Trophoblast cell (in vitro differentiated cells and primary cell): Measurements from ENCODE around the gene LAMA2.

Experiments
- DNase-seq, 2 donors: peaks; one replicate each; pipeline ENCODE4 v3.0.0-alpha.2; 2016
- H2AFZ ChIP-seq: 2 replicates; pipeline ENCODE4 v1.6.1; 2013; ENCODE audit warnings: low read length, moderate library complexity, mild to moderate bottlenecking; ENCODE audit not compliant: insufficient read depth, poor library complexity
- H2AK5ac ChIP-seq: 2 replicates; pipeline ENCODE4 v1.6.1; 2013; ENCODE audit warnings: mild to moderate bottlenecking, low read length
- H2BK120ac ChIP-seq: 2 replicates; pipeline ENCODE4 v1.6.1; 2013; ENCODE audit warnings: low read length, mild to moderate bottlenecking, moderate library complexity; ENCODE audit not compliant: insufficient read depth, poor library complexity
- H2BK12ac ChIP-seq: 2 replicates; pipeline ENCODE4 v1.6.1; 2013; ENCODE audit warnings: mild to moderate bottlenecking, low read length, moderate library complexity
- H2BK5ac ChIP-seq: 2 replicates; pipeline ENCODE4 v1.6.1; 2013; ENCODE audit warnings: low read length, low read depth, moderate library complexity, mild to moderate bottlenecking; ENCODE audit not compliant: poor library complexity
- H3K14ac ChIP-seq: 2 replicates; pipeline ENCODE4 v1.6.1; 2013; ENCODE audit warnings: mild to moderate bottlenecking, low read length
- H3K18ac ChIP-seq: 2 replicates; pipeline ENCODE4 v1.6.1; 2013; ENCODE audit warnings: mild to moderate bottlenecking, low read length
- H3K23ac ChIP-seq: 2 replicates; pipeline ENCODE4 v1.6.1; 2013; ENCODE audit warnings: low read length
- H3K27ac ChIP-seq: 2 replicates; pipeline ENCODE4 v1.5.1; 2013; ENCODE audit warnings: low read depth, mild to moderate bottlenecking, inconsistent platforms, low read length, moderate library complexity
- H3K27me3 ChIP-seq: 2 replicates; pipeline ENCODE4 v1.6.1; 2013; ENCODE audit warnings: inconsistent platforms, mild to moderate bottlenecking, low read length, moderate library complexity; ENCODE audit not compliant: insufficient read depth
- H3K36me3 ChIP-seq, 2 experiments: 1 replicate in 1 of 2; 2 replicates in 1 of 2; pipeline ENCODE4 v1.6.1; 2013; ENCODE audit warnings: low read length in 2 of 2, mild to moderate bottlenecking in 2 of 2, moderate library complexity in 1 of 2; ENCODE audit not compliant: insufficient read depth in 2 of 2, control insufficient read depth in 1 of 2
- H3K4ac ChIP-seq: 2 replicates; pipeline ENCODE4 v1.6.1; 2013; ENCODE audit warnings: low read depth, mild to moderate bottlenecking, low read length, moderate library complexity
- H3K4me1 ChIP-seq, 2 experiments: 1 replicate in 1 of 2; 2 replicates in 1 of 2; pipeline ENCODE4 v1.6.1; 2013; ENCODE audit warnings: low read length in 2 of 2, mild to moderate bottlenecking in 2 of 2, moderate library complexity in 1 of 2; ENCODE audit not compliant: insufficient read depth in 2 of 2, control insufficient read depth in 1 of 2
- H3K4me2 ChIP-seq: 2 replicates; pipeline ENCODE4 v1.6.1; 2013; ENCODE audit warnings: inconsistent platforms, mild to moderate bottlenecking, low read length, moderate library complexity
- H3K4me3 ChIP-seq: 2 replicates; pipeline ENCODE4 v1.5.1; 2013; ENCODE audit warnings: mild to moderate bottlenecking, low read depth, low read length, inconsistent platforms
- H3K79me1 ChIP-seq: one replicate; pipeline ENCODE4 v1.6.1; 2013; ENCODE audit warnings: low read length
- H3K79me2 ChIP-seq: 2 replicates; pipeline ENCODE4 v1.6.1; 2013; ENCODE audit warnings: low read length, mild to moderate bottlenecking; ENCODE audit not compliant: control insufficient read depth, insufficient read depth, poor library complexity
- H3K9ac ChIP-seq: 2 replicates; pipeline ENCODE4 v1.6.1; 2013; ENCODE audit warnings: mild to moderate bottlenecking, low read length
- H3K9me3 ChIP-seq: 2 replicates; pipeline ENCODE4 v1.6.1; 2013; ENCODE audit warnings: low read depth, mild to moderate bottlenecking, control low read depth, inconsistent platforms, low read length; ENCODE audit not compliant: insufficient read depth
- H4K12ac ChIP-seq: 2 replicates; pipeline ENCODE4 v1.6.1; 2013; ENCODE audit warnings: low read depth, mild to moderate bottlenecking, low read length, moderate library complexity
- H4K8ac ChIP-seq: 2 replicates; pipeline ENCODE4 v1.6.1; 2013; ENCODE audit warnings: low read depth, mild to moderate bottlenecking, low read length, moderate library complexity
- H4K91ac ChIP-seq: one replicate; pipeline ENCODE4 v1.6.1; 2013; ENCODE audit warnings: low read depth, mild to moderate bottlenecking, low read length, moderate library complexity
- WGBS: extraction: QIAGEN DNeasy Blood & Tissue Kit; methylation state at CpG from one replicate; pipeline ENCODE4 v1.1.7; 2013; ENCODE audit warnings: missing lambda C conversion rate; ENCODE audit not compliant: insufficient read length, insufficient coverage; ENCODE audit errors: extremely low coverage; 5-methylcytosine and 5-hydroxymethylcytosine counted together

LAMA2 gene

GRCh38 chr6:129381885-129382284 is 498.9 kb downstream of the LAMA2 start:
- H3K23ac ChIP-seq: no peak overlapping the region
- no peak overlapping the region for H4K8ac ChIP-seq
- H3K4me2 ChIP-seq: no peak overlapping the region
- H3K18ac ChIP-seq: no peak overlapping the region
- H2AFZ ChIP-seq: no peak overlapping the region
- no peak for DNase-seq
- no peak overlapping the region for H4K12ac ChIP-seq
- no peak overlapping the region for H3K9ac ChIP-seq
- H2BK120ac ChIP-seq: no peak overlapping the region
- H3K79me1 ChIP-seq: no peaks in the 10 kb centered on the region
- WGBS: no CpG with 5 or more reads among the region's 2 CpGs
- no peaks in the 10 kb centered on the region for H3K79me2 ChIP-seq
- H3K27ac ChIP-seq: no peak overlapping the region
- no peaks in the 10 kb centered on the region for H3K4me1 ChIP-seq
- no peak overlapping the region for H2BK12ac ChIP-seq
- H3K9me3 ChIP-seq: no peaks in the 10 kb centered on the region
- H3K14ac ChIP-seq: no peak overlapping the region
- H3K27me3 ChIP-seq: no peaks in the 10 kb centered on the region
- H2AK5ac ChIP-seq: no peak overlapping the region
- H3K4me3 ChIP-seq: no peak overlapping the region
- H2BK5ac ChIP-seq: no peak overlapping the region
- H3K4ac ChIP-seq: no peak overlapping the region
- H4K91ac ChIP-seq: no peak overlapping the region
- H3K36me3 ChIP-seq: no peaks in the 10 kb centered on the region

- no peak overlapping the region for H3K23ac ChIP-seq
- H3K4ac ChIP-seq: no peak overlapping the region
- H3K4me3 ChIP-seq: no peak overlapping the region
- H4K8ac ChIP-seq: no peak overlapping the region
- H3K36me3 ChIP-seq: no peaks in the 10 kb centered on the region
- no peak overlapping the region for H2BK5ac ChIP-seq
- no peak overlapping the region for H4K91ac ChIP-seq
- no peaks in the 10 kb centered on the region for H3K4me1 ChIP-seq
- H3K14ac ChIP-seq: no peak overlapping the region
- H2BK12ac ChIP-seq: no peak overlapping the region
- no CpG with 5 or more reads among the region's 7 CpGs for WGBS
- H2AFZ ChIP-seq: no peak overlapping the region
- H3K9me3 ChIP-seq: no peaks in the 10 kb centered on the region
- H2BK120ac ChIP-seq: no peak overlapping the region
- H2AK5ac ChIP-seq: no peak overlapping the region
- no peaks in the 10 kb centered on the region for H3K27me3 ChIP-seq
- H3K9ac ChIP-seq: no peak overlapping the region
- no peaks in the 10 kb centered on the region for H3K79me2 ChIP-seq
- H3K27ac ChIP-seq: no peak overlapping the region
- no peak overlapping the region for H3K4me2 ChIP-seq
- no peak overlapping the region for H3K18ac ChIP-seq
- DNase-seq: no peak
- no peak overlapping the region for H4K12ac ChIP-seq
- H3K79me1 ChIP-seq: no peaks in the 10 kb centered on the region
These were observed 500.0 kb downstream of the LAMA2 start for GRCh38 chr6:129382916-129383315.

DNA sequence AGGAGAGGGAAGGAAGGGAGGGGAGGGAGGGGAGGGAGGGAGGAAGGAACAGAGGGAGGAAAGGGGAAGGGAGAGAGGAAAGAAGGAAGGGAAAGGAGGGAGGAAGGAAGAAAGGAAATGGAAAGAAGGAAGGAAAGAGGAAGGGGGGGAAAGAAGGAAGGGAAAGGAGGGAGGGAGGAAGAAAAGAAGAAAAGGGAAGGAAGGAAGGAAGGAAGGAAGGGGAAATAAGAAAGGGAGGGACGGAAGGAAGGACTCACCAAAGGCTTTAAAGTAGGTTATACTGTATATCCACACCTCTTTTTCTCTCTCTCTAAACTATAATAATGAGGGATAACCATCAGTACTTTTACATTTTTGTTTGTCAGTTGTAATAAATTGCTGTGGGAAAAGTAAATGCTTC is 502.2 kb downstream of the LAMA2 start:
- H3K27me3 ChIP-seq: no peaks in the 10 kb centered on the region
- H3K4me2 ChIP-seq: no peak overlapping the region
- no peak overlapping the region for H4K12ac ChIP-seq
- H2AFZ ChIP-seq: no peak overlapping the region
- H3K4me1 ChIP-seq: no peaks in the 10 kb centered on the region
- no peaks in the 10 kb centered on the region for H3K9me3 ChIP-seq
- H4K8ac ChIP-seq: no peak overlapping the region
- no CpG with 5 or more reads among the region's 1 CpG for WGBS
- H3K27ac ChIP-seq: no peak overlapping the region
- no peak overlapping the region for H2BK5ac ChIP-seq
- H3K4ac ChIP-seq: no peak overlapping the region
- no peak overlapping the region for H3K4me3 ChIP-seq
- no peak overlapping the region for H2AK5ac ChIP-seq
- no peak overlapping the region for H2BK120ac ChIP-seq
- no peaks in the 10 kb centered on the region for H3K79me2 ChIP-seq
- H2BK12ac ChIP-seq: no peak overlapping the region
- no peak overlapping the region for H3K23ac ChIP-seq
- H3K18ac ChIP-seq: no peak overlapping the region
- H3K9ac ChIP-seq: no peak overlapping the region
- H4K91ac ChIP-seq: no peak overlapping the region
- DNase-seq: no peak
- no peaks in the 10 kb centered on the region for H3K79me1 ChIP-seq
- no peak overlapping the region for H3K14ac ChIP-seq
- no peaks in the 10 kb centered on the region for H3K36me3 ChIP-seq

GRCh38 chr6:129390900-129391299 is 508.0 kb downstream of the LAMA2 start:
- H3K18ac ChIP-seq: no peak overlapping the region
- no peaks in the 10 kb centered on the region for H3K27me3 ChIP-seq
- H2BK120ac ChIP-seq: no peak overlapping the region
- no peak overlapping the region for H3K27ac ChIP-seq
- no peak overlapping the region for H3K4me2 ChIP-seq
- H3K4me1 ChIP-seq: no peaks in the 10 kb centered on the region
- no peak overlapping the region for H4K91ac ChIP-seq
- WGBS: no CpG with 5 or more reads among the region's 2 CpGs
- no peak overlapping the region for H3K14ac ChIP-seq
- peak; percentile 10 to 72 for DNase-seq
- H2AK5ac ChIP-seq: no peak overlapping the region
- no peak overlapping the region for H3K23ac ChIP-seq
- H3K4me3 ChIP-seq: no peak overlapping the region
- H2BK5ac ChIP-seq: no peak overlapping the region
- H3K4ac ChIP-seq: no peak overlapping the region
- no peak overlapping the region for H2BK12ac ChIP-seq
- H3K79me1 ChIP-seq: no peaks in the 10 kb centered on the region
- no peak overlapping the region for H4K12ac ChIP-seq
- H3K9me3 ChIP-seq: no peaks in the 10 kb centered on the region
- no peak overlapping the region for H4K8ac ChIP-seq
- H3K79me2 ChIP-seq: no peaks in the 10 kb centered on the region
- no peaks in the 10 kb centered on the region for H3K36me3 ChIP-seq
- H3K9ac ChIP-seq: no peak overlapping the region
- no peak overlapping the region for H2AFZ ChIP-seq
